Peyer's patch (tissue), 4 donors: ENCODE measurements around the gene B3GALT6.

Source experiments
- POLR2A ChIP-seq, 2 donors: fragments of 450-650 bp; IDR thresholded peaks; one replicate each; pipeline ENCODE4 v1.5.1; 2017; ENCODE audit warnings: antibody characterized with exemption in 2 of 2, mild to moderate bottlenecking in 2 of 2, moderate library complexity in 2 of 2
- TF ChIP-seq, protein P1 (sequence below), 6 experiments: fragments of 450-650 bp in 4 of 6; fragments of 200-600 bp in 2 of 6; sonication (generic) in 1 of 6; IDR thresholded peaks; one replicate each; pipeline ENCODE4 v1.5.1; 2017 to 2019; ENCODE audit warnings: antibody characterized with exemption in 6 of 6, mild to moderate bottlenecking in 3 of 6, moderate library complexity in 1 of 6

DNA sequence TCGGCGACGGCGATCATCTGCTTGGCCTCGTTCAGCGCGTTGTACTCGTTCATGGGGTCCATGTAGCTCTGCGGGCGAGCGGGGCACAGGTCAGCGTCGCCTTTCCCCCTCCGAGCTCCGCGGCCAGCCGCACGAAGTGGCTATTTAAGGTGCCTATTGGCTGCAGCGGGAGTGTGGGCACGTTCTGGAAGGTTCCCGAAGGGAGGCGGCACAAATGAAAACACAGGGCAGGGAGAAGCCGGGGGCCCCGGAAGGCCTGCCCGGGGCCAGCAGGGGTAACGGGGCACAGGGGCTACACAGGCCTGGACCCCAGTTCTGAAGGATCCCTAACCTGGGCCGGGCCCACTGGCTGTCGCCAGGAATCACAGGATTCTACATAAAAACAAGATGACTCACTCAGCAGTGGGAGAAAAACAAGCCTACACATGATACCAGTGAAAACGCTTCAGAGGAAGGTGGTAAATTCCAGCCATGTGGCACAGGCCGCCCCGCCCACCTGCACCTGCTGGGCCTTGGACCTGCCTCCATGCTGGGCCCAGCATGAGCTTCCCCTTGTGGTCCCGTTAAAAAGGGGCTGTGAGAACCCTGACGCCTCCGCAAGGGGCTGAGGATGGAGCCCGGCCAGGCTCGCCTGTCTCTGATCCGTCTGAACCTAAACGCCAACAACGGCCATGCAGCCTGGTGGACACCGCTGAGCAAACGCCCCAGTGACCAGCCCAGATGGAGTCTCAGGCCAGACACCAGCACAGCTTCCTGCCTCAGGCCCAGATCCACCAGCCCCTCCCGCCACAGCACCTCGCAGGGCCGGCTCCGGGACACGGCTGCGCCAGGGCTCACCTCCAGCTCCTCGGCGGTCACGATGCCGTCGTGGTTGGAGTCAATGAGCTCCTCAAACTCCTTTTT, 14.2 kb upstream of the B3GALT6 start:
- TF ChIP-seq, protein P1, sequence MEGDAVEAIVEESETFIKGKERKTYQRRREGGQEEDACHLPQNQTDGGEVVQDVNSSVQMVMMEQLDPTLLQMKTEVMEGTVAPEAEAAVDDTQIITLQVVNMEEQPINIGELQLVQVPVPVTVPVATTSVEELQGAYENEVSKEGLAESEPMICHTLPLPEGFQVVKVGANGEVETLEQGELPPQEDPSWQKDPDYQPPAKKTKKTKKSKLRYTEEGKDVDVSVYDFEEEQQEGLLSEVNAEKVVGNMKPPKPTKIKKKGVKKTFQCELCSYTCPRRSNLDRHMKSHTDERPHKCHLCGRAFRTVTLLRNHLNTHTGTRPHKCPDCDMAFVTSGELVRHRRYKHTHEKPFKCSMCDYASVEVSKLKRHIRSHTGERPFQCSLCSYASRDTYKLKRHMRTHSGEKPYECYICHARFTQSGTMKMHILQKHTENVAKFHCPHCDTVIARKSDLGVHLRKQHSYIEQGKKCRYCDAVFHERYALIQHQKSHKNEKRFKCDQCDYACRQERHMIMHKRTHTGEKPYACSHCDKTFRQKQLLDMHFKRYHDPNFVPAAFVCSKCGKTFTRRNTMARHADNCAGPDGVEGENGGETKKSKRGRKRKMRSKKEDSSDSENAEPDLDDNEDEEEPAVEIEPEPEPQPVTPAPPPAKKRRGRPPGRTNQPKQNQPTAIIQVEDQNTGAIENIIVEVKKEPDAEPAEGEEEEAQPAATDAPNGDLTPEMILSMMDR (IDR thresholded peaks at IDR 0.05), result no peak
- no peak for TF ChIP-seq POLR2A (IDR thresholded peaks at IDR 0.05)
